Epithelial cell of prostate (primary cell): Measurements from ENCODE around the gene INTS6.

Source experiments
- DNase-seq: peaks from one replicate; pipeline ENCODE4 v3.0.0-alpha.2; 2011; ENCODE audit warnings: low read depth, low spot score
- H3K27ac ChIP-seq: fragments of 450-650 bp; 2 replicates; pipeline ENCODE4 v1.5.1; 2017; ENCODE audit warnings: mild to moderate bottlenecking

Gene INTS6

DNA sequence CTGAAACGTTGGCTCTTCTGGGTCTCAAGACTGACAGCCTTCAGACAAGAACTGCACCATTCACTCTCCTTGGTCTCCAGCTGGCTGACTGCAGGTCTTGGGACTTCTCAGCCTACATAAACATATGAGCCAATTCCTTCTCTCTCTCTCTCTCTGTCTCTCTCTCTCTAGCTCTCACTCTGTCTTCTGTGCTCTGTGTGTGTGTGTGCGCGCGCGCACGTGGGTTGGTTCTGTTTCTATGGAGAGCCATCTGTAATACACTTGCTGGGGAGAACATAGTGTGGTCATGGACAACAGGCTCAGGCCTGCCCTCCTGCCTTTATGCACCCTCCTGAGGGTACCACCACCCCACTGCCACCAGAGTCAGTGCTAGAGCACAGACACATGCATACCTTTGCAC lies 127.0 kb downstream of the INTS6 start:
- DNase-seq: no peak

DNA sequence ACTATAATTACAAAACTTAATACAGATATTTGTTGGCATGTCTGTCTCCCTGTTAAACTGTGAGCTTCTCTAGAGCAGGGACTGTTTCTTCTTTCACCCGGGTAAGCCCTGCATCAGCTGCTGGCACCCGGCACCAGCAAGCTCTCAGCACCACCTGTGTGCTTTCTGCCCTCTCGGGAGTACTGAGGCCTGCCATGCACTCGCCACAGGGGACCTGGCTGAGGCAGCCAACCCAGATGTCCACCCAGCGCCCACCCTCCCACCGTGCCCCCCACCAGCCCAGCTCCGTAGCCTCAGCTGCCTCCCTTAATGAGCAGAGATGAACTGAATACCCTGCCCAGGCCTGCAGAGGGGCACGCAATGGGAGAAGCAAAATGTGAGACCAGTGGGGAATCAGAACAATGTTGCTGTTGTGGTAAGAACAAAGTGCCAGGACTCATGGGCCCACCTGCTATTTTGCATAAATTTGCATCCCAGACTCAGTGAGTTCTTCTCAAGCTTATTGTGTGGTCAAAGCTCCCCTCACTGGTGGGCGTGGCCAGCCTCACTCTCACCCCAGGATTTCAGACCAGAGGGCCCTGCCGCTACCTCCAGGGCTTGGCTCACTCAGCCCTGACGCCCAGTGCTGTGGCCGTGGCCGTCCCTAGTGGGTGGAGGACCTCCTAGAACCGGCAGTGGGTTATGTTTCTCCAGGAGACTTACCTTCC lies 128.0 kb downstream of the INTS6 start:
- DNase-seq: no peak
- no peak overlapping the region for H3K27ac ChIP-seq

More for the DNA sequence above, 127.0 kb downstream of the INTS6 start:
- H3K27ac ChIP-seq: no peak overlapping the region

DNA sequence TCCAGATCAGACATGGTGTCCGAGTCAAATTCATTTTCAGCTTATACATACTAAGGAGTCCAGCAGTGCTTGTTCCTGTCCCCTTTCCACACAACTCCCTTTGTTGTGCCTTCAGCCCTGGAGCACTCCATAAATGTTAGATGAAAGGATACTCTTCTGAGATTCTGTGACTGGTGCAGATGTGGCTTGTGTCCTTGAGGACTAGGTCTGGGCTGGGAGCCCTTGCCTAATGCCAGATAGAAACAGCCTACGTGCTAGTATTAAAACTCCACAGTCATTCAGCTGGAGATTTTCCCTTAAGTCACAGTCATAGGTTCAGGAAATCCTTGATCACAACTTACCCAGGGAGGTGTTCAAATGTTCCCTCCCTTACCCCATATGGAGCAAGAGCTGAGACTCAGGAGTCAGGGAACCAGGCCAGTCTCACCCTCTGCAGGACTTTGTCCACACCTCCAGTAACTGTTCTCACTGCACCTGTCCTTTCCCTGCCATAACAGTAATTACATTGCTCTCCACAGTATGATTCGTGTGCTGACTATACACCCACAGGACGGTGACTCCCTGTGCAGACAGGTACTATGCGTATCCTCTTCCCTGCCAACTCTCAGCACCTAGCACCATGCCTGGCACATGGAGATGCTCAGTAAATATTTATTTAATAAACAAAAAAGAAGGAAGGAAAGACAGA lies 128.9 kb downstream of the INTS6 start:
- no peak for DNase-seq
- no peak overlapping the region for H3K27ac ChIP-seq

DNA sequence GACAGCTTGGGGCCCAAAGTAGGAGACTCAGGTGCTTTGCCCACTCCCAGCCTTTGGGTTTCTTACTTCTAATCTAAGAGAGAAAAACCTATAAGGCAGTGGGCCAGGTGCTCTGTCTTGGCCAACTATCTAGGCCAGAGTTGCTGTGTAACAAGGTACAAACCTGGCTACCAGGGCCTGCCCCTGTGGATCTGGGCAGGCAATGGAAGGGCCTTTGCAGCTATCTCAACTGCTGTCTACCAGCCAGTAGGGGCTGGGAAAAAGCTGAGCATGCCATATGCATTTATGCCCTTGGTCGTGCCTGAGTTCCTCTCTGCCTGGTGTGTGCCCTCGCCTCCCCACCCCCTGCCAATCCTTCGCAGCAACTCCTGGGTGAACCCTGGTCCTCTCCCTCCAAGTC lies 130.0 kb downstream of the INTS6 start:
- no peak for DNase-seq
- no peak overlapping the region for H3K27ac ChIP-seq

DNA sequence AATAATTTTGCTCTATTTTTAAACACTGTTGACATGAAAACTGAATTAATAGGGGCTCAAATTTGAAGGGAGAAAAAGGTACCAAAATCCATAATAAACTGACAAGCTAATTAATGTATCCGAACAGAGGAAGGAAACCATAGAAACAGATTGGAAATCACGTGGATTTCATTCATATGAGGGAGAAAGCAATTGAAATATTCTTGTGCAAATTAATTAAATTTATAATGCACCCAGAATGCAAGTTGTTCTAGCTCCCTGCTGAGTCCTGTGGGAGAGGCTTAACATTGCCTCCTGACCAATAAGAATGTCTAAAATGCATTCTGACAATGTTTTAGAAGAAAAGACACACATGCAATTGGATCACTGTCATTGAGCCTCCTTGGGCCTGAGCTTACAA lies 131.0 kb downstream of the INTS6 start:
- DNase-seq: no peak
- no peak overlapping the region for H3K27ac ChIP-seq

DNA sequence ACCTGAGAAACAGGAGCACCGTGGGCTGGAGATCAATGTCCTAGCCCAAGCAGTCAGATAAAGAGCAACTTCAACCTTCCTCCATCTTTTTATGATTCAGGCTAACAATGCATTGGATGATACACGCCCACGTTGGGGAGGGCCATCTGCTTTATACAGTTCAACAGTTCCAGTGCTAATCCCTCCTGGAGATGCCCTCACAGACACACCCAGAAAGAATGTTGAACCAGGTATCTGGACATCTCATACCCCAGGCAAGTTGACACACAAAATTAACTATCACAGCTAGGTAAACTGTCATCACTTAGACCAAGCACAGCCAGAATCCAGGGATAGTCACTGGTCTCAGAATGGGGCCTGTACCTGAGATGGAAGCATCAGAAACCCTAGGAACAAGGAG lies 134.0 kb downstream of the INTS6 start:
- DNase-seq: no peak
- no peak overlapping the region for H3K27ac ChIP-seq

DNA sequence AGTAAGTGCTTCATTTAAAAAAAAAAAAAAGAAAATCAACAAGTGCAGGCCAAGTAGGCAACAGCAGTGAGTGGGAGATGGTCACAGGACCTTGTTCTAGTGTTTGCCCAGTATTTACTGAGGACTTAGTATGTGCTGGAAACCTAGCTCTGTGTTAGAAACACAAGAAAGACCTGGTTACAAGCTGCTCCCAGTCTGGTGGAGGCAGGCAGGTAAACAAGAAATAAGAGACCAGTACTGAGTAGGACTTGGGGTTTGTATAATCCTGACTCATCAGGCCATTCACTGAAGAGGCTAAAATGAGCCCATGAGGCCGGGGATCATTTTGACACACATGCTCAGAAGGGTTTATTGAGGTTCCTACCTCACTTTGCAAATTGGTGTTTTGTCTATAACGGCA lies 134.8 kb downstream of the INTS6 start:
- H3K27ac ChIP-seq: no peak overlapping the region
- DNase-seq: no peak

DNA sequence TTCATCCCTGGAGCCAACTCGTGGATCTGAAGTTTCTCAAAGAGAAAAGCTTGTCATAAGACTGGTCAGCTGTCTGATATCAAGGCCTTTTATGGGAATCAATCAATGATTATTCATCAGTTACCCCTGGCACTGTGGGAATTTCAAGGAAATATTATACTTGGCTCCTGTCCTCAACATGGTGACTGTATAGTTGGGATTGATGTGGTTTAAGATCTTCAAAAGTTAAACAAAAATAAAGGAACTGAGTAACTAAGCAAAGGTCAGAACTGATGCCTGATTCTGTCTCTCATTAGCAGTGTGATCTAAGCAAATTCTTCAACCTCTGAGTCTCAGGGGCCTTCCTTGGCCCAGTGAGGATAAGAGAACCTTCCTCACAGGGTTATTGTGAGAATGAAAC lies 135.6 kb downstream of the INTS6 start:
- no peak for DNase-seq
- H3K27ac ChIP-seq: no peak overlapping the region

DNA sequence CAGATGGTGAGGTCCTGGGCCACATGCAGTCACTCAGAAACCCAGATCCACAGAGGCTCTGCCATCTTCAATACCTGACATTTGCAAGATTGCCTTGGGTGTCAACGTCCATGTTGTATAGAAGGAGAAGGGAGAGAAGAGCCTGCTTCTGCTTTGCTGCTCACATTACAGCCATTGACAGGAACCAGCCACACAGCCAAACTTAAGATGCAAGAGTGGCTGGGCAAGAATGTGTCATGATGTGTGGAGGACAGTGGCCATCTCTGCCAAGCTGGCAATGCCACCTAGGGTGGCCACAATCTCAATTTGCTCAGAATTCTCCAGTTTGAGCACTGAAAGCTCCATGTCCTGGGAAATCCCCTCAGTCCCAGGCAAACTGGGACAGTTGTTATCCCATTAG lies 139.2 kb downstream of the INTS6 start:
- no peak overlapping the region for H3K27ac ChIP-seq
- DNase-seq: no peak

DNA sequence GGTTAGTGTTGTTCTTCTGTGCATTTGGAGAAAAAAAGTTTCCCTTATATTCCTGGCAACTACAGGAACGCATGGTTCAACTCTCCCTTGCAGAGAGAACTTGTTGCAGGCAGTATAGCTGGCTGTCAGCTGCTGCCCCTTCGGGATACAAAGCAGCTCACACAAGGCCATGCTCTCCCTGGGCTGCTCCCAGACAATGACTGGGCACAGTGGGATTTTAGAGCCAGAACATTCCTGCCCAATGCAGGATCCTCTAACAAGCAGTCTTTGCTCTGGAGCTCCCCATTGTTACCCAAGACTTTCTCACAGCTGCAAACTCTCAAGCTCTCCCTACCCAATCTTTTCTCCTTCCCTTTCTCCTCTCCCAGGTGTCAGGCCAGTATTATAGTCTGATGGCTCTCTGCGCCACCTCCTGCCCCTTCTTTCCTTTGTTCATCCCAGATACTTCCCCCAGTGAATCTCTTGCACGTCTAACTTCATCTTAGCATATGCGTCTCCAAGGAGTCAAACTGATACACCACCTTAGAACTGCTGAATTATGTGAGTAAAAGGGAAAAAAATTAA lies 140.8 kb downstream of the INTS6 start:
- DNase-seq: no peak

More for the DNA sequence above, 140.8 kb downstream of the INTS6 start:
- no peak overlapping the region for H3K27ac ChIP-seq
